Endodermal cell (in vitro differentiated cells): ENCODE data around the gene GNAQ. TPM values are rescaled to one million over a fixed set of nuclear protein-coding genes. Genes with fewer than 3 reads are reported as not detected.
"Not testable (repeated sequence)": the region's sequence is repeated elsewhere in the genome, so short reads cannot be mapped to it uniquely, and the experiment has no call there.

Experiments
- DNase-seq: peaks from one replicate; pipeline ENCODE4 v3.0.0-alpha.2; 2017
- H3K27ac ChIP-seq: 2 replicates; pipeline ENCODE4 v1.5.1; 2013; ENCODE audit warnings: mild to moderate bottlenecking, low read depth, low read length, moderate library complexity
- H3K27me3 ChIP-seq: 2 replicates; pipeline ENCODE4 v1.6.1; 2013; ENCODE audit warnings: mild to moderate bottlenecking, low read length, moderate library complexity; ENCODE audit not compliant: insufficient read depth, control insufficient read depth, poor library complexity, severe bottlenecking
- H3K36me3 ChIP-seq: 2 replicates; pipeline ENCODE4 v1.7.0; 2013; ENCODE audit warnings: mild to moderate bottlenecking, low read length, moderate library complexity; ENCODE audit not compliant: control insufficient read depth, insufficient read depth
- H3K4me1 ChIP-seq: one replicate; pipeline ENCODE4 v1.7.0; 2013; ENCODE audit warnings: low read length; ENCODE audit not compliant: control insufficient read depth, insufficient read depth
- H3K4me3 ChIP-seq: 2 replicates; pipeline ENCODE4 v1.5.1; 2013; ENCODE audit warnings: mild to moderate bottlenecking, low read length, moderate library complexity
- H3K9ac ChIP-seq: 2 replicates; pipeline ENCODE4 v1.6.1; 2013; ENCODE audit warnings: mild to moderate bottlenecking, low read length, moderate library complexity; ENCODE audit not compliant: poor library complexity, severe bottlenecking; ENCODE audit errors: extremely low read depth
- H3K9me3 ChIP-seq: 2 replicates; pipeline ENCODE4 v1.6.1; 2013; ENCODE audit warnings: mild to moderate bottlenecking, low read length, moderate library complexity; ENCODE audit not compliant: control insufficient read depth
- H3K27ac Mint-ChIP-seq: 2 replicates; pipeline ENCODE4 v1.8.0; 2020; ENCODE audit warnings: mixed read lengths
- H3K27me3 Mint-ChIP-seq: 2 replicates; pipeline ENCODE4 v1.8.0; 2021; ENCODE audit warnings: mild to moderate bottlenecking, mixed read lengths; ENCODE audit not compliant: insufficient read depth
- H3K36me3 Mint-ChIP-seq: 2 replicates; pipeline ENCODE4 v1.8.0; 2020; ENCODE audit warnings: low read depth, mixed read lengths
- H3K4me1 Mint-ChIP-seq: 2 replicates; pipeline ENCODE4 v1.8.0; 2020; ENCODE audit warnings: mixed read lengths
- H3K4me3 Mint-ChIP-seq: 2 replicates; pipeline ENCODE4 v1.8.0; 2020; ENCODE audit warnings: mild to moderate bottlenecking, moderate library complexity, mixed read lengths
- H3K9me3 Mint-ChIP-seq: 2 replicates; pipeline ENCODE4 v1.8.0; 2020; ENCODE audit warnings: mild to moderate bottlenecking, mixed read lengths
- CTCF ChIP-seq: fragments of 200-600 bp; sonication (generic); conservative IDR thresholded peaks from 2 replicates; pipeline ENCODE4 v1.5.0; 2021; ENCODE audit warnings: antibody characterized with exemption, mild to moderate bottlenecking
- WGBS, 2 experiments: methylation state at CpG; one replicate each; pipeline versions ENCODE4 v1.1.5 to v1.1.7; 2013; ENCODE audit warnings: missing lambda C conversion rate in 2 of 2, mixed read lengths in 1 of 2; ENCODE audit not compliant: insufficient coverage in 1 of 2, insufficient read length in 1 of 2; 5-methylcytosine and 5-hydroxymethylcytosine counted together
- total RNA-seq, 2 donors: library from RNA; stranded (reverse); fragmentation: NEBNext Ultra II Directional in 1 of 2; extraction: Animal tissue kit (Norgen Biotek cat#: 25700) in 1 of 2; gene quantifications; 2 replicates in 1 of 2; 3 replicates in 1 of 2; pipeline ENCODE4 v1.2.1, GENCODE V29; 2021

Gene GNAQ
- total RNA-seq, 2 donors from 2014 or later: 46.0 to 57.6 TPM

DNA sequence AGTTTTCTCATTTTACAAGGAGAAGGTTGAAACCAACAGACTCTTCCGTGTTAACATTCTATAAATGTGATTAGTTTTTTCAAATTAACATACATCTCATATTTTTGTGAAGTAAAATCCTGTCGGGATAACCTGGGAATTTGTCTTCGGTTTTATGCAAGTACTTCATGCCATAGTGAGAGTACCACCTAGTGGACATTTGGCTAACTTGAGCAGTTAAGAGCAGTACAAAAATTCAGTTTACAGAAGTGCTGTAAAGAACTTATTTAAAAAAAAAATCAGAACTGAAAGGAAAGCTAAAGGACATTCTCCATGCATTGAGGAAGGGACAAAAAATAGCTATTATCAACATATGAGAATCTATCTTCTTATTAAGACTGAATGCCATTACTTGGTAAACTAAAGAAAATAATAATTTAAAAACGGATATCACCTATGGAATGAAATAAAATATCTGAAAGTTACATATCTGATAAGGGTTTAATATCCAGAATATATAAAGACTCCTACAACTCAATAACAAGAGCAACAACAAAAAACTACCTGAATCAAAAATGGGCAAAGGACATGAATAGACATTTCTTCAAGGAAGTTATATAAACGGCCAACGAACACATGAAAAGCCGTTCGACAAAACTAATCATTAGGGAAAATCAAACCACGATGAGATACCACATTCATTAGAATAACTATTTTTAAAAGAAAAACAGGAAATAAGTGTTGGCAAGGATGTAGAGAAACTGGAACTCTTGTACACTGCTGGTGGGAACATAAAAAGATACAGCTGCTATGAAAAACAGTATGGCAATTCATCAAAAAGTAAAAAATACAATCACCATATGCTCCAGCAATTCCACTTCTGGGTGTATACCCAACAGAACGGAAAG is 266.5 kb downstream of the GNAQ start:
- 96 to 100% methylated on average over 4 to 7 of the region's 10 CpGs for WGBS, 2 experiments
- Histone ChIP-seq H3K9ac (no peak overlapping the region), H3K4me1 (no peaks in the 10 kb centered on the region), H3K9me3 (peaks cover 20% of the 10 kb centered on the region), H3K4me3 (peak overlapping the region; percentile 64), H3K27ac (no peak overlapping the region), H3K36me3 (peaks cover 11% of the 10 kb centered on the region), H3K27me3 (no peaks in the 10 kb centered on the region)
- no peak overlapping the region for H3K27ac Mint-ChIP-seq
- TF ChIP-seq CTCF: peak; percentile 73
- peaks cover 25% of the 10 kb centered on the region for H3K9me3 Mint-ChIP-seq
- no peak for DNase-seq
- H3K27me3 Mint-ChIP-seq: no peaks in the 10 kb centered on the region
- peaks cover 24% of the 10 kb centered on the region for H3K36me3 Mint-ChIP-seq
- peaks cover 8% of the 10 kb centered on the region for H3K4me1 Mint-ChIP-seq
- no peak overlapping the region for H3K4me3 Mint-ChIP-seq

DNA sequence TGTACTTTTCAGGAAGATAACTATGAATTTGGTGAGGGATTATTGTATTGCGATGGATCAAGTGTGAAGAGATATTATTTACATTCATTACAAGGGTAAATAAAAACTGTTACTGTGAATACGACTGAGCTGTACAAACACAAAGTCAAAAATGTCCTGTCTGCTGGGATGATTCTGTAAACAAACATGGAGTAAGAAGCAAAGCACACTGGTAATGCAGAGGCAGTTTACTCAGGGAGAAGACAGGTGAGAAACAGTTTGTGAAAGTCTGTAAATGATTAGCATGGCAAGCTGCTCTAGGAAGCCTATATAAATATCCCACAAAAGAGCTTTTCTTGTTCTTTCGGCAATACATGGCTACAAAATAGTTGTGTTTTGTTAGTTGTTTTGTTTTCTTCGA is 268.0 kb downstream of the GNAQ start:
- no peak for DNase-seq
- no peak for TF ChIP-seq CTCF
- peak overlapping the region; percentile 47 for H3K4me3 ChIP-seq
- Mint-ChIP-seq H3K9me3 (peaks cover 33% of the 10 kb centered on the region), H3K4me3 (no peak overlapping the region), H3K4me1 (peaks cover 8% of the 10 kb centered on the region), H3K27ac (peak overlapping the region; percentile 27), H3K27me3 (no peaks in the 10 kb centered on the region), H3K36me3 (peaks cover 28% of the 10 kb centered on the region)
- WGBS, 2 experiments: 93 to 95% methylated on average over 2 to 4 of the region's 4 CpGs
- no peak overlapping the region for H3K9ac ChIP-seq
- H3K9me3 ChIP-seq: peaks cover 27% of the 10 kb centered on the region
- no peaks in the 10 kb centered on the region for H3K27me3 ChIP-seq
- H3K36me3 ChIP-seq: peaks cover 11% of the 10 kb centered on the region
- no peak overlapping the region for H3K27ac ChIP-seq
- no peaks in the 10 kb centered on the region for H3K4me1 ChIP-seq

DNA sequence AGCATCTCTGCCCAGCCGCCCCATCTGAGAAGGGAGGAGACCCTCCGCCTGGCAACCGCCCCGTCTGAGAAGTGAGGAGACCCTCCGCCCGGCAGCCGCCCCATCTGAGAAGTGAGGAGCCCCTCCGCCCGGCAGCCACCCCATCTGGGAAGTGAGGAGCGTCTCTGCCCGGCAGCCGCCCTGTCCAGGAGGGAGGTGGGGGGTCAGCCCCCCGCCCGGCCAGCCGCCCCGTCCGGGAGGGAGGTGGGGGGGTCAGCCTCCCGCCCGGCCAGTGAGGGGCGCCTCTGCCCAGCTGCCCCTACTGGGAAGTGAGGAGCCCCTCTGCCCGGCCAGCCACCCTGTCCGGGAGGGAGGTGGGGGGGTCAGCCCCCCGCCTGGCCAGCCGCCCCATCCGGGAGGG is 270.7 kb downstream of the GNAQ start:
- 98% methylated on average over 11 of the region's 25 CpGs; no CpG with 5 or more reads in 1 of the 2 experiments for WGBS, 2 experiments
- H3K27me3 Mint-ChIP-seq: not testable (repeated sequence)
- H3K9me3 Mint-ChIP-seq: peaks cover 52% of the 10 kb centered on the region

More for the DNA sequence above, 270.7 kb downstream of the GNAQ start:
- H3K36me3 ChIP-seq: peaks cover 14% of the 10 kb centered on the region
- H3K9me3 ChIP-seq: peaks cover 37% of the 10 kb centered on the region
- not testable (repeated sequence) for H3K9ac ChIP-seq, H3K4me1 ChIP-seq, H3K27me3 ChIP-seq, H3K4me3 Mint-ChIP-seq, DNase-seq, H3K27ac ChIP-seq, H3K4me3 ChIP-seq, H3K27ac Mint-ChIP-seq
- Mint-ChIP-seq H3K4me1 (peaks cover 13% of the 10 kb centered on the region), H3K36me3 (peaks cover 39% of the 10 kb centered on the region)
